Hematopoietic multipotent progenitor cell treated with erythropoietin and hydrocortisone succinate and interleukin-3 and kit ligand, for 4 days (in vitro differentiated cells): Measurements from ENCODE around the gene SORBS2.

Experiments used
- DNase-seq: peaks from one replicate; pipeline ENCODE4 v3.0.0-alpha.2; 2015

SORBS2 gene

DNA sequence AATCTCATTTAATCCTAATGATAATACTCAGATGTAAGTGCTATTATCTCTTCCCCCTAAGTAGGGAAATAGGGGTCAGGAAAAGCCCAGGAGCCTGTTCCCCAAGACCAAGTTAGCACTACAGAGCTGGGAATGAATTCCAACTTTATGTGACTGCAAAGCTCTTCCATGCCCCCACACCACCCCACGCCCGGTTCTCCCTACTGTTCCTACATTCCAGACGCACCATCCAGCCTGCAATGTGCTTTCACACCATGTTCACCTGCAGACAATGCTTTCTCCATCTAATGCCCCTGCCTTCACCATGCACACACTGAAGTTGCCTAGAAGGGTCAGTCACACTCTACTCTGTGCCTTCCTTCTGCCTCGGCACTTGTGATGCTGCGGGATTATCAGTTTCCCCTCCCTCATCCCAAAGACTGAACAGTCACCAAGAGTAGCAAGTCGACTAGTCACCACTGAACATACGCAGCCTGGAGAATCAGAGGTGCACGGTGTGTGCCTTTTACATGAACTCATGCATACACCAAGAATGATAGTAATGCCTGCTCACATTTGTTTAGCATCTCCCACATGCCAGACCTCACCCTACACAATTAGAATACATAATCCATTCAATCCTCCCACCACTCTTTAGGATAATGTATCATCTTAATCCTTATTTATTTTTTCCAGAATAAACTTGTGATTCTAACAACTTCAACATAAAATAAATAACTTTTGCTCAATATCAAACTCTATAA lies 14.2 kb downstream of the SORBS2 start:
- no peak for DNase-seq

DNA sequence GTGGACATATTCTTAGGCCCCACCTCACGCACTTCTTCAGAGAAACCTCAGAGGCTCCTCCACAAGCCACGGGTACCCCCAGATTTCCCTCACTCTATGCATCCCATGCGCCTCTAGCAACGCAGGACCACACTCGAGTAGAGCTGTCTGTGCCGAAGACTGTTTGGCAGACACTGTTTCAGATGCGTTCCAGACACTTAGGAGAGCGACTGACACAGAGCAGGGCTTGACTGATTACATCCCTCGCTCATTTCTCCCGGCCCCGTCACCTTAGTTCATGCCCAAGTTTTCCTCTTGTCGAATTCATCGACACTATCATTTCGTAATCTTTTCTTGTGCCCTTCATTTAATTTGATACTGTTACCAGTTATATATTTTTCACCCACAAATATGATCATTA lies 15.0 kb downstream of the SORBS2 start:
- no peak for DNase-seq

DNA sequence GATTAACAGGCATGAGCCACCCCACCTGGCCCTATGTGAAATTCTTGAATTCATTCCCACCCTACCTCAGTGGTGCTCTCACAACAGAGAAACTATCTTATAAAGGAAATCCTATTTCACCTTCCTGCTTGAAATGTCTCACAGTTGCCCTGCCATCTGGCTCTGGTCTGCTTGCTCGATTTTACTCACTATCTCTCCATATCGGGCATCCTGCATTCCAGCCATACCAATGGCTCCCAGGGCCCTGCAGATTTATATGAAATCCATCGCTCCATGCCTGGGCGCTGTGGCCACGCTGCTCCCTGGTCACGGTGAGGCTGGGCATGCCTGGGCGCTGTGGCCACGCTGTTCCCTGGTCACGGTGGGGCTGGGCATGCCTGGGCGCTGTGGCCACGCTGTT lies 15.8 kb downstream of the SORBS2 start:
- no peak for DNase-seq

DNA sequence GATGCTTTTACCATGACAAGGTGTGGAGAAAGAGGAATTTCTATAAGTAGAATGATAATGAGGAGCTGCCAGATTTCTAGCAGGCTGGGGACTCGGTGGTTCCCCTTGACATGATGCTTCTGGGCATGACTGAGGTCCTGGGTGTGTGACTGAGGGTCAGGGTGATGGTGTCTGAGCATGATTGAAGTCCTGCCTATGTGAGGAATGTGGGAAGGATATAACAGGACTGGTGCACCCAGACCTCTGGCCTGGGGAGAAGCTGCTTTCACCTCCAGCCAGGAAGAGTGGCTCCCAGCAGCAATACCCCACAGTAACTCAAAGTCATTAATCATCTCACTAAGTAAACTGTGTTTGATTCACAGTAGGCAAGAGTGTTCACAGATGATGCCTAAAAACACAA lies 17.4 kb downstream of the SORBS2 start:
- DNase-seq, result no peak

DNA sequence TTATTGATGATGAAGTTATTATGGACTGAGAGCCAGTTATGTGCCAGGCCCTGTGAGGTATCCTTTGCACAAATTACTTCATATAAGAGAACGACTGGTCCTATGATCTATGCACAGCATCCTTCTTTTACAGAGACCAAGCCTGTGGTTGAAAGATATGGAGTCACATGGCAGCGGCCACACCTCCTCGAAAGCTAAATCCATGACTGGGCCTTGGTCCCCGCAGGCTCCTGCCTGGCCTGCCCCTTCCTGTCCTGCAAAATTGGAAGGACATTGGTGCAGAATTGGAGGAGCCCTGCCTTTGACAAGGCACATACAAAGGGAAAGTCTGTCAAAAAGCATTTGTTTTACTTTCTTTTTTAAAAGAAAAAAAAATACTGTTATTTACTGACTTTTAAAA lies 18.3 kb downstream of the SORBS2 start:
- no peak for DNase-seq

DNA sequence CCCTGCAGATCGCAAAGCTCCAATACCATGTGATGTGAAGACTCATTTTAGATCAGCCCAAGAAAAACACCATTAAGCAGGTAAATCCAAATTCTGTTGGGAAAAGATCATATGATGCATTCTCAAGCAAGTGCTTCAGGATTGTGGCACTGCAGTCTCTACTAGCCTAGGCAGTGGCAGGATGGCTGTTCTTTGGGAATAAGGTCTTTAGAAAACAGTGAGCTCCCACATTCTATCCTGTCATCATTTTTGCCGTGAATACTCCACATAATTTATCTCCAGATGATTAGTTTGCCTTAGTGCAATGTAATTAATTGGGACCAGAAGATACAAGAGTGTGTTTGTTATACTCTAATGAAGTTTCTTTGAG lies 18.9 kb downstream of the SORBS2 start:
- no peak for DNase-seq

DNA sequence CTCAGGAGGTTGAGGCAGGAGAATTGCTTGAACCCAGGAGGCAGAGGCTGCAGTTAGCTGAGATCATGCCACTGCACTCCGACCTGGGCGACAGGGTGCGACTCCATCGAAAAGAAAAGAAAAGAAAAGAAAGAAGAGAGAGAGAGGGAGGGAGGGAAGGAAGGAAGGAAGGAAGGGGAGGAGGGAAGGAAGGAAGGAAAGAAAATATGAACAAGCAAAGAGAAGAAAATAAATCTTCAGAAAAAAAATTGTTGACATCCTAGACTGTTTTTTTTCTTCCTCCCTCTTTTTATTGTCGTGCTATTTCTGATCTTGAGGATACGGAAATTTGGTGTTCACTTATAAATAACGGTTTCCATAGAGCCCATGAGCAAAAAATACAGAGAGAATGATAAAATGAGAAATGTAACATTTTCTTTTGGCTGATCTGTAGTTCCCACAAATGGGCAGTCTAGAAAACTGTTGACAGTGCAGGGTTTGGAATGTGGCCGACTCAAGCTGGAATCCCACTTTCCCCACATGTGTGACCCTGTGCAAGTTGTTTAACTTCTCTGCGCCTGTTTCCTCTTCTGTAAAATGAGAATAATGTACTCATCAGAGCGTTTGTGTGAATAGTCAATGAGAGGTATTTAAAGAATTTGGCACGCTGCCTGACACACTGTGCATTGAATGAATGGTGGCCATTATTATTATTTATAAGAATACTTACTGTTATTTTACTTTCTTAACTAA lies 19.4 kb downstream of the SORBS2 start:
- DNase-seq, result no peak

DNA sequence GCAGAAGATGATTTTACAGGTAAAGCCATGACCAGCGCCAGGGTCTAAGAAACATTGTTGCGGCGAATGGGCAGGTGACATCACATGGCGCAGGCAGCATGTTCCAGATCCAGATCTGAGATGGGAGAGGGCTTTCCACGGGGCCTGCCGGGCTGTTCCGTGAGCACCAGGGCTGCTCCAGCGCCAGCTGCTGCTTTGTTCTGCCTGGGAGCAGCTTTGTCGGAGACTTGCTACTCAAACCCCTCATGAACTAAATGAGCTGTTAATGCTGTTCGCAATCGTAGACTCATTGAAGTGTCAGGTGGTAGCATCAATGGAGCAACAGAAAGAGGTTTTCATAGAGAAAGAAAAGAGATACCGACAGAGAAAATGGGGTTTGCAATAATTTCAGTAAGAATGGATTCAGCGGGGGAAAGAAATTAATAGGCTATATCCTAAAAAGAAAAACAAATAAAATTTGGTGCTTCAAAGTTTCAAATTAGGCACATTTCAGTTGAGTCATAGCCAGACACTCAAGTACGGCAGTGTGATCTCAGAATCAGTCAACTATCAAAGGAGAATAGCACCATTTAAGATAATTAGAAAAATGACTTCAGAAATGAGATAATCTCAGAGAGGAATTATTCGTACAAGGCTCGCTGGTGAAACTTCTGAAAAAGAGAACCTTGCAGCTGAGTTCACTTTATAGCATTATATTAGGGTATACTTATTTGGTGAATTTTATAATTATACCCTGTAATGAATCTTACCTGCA lies 23.9 kb downstream of the SORBS2 start:
- no peak for DNase-seq

DNA sequence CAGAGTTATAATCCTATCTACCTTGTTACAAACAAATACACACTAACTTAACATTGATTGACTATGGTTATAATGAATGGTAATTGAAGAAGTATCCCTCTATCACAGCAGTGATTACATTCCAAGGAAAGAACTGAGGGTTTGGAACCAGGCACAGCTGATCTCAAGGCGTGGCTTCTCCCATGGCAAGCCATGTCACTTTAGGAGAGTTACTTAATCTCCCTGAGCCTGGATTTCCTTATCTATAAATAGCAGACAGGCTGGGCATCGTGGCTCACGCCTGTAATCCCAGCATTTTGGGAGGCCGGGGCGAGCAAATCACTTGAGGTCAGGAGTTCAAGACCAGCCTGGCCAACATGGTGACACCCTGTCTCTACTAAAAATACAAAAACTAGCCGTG lies 25.6 kb downstream of the SORBS2 start:
- DNase-seq, result no peak

DNA sequence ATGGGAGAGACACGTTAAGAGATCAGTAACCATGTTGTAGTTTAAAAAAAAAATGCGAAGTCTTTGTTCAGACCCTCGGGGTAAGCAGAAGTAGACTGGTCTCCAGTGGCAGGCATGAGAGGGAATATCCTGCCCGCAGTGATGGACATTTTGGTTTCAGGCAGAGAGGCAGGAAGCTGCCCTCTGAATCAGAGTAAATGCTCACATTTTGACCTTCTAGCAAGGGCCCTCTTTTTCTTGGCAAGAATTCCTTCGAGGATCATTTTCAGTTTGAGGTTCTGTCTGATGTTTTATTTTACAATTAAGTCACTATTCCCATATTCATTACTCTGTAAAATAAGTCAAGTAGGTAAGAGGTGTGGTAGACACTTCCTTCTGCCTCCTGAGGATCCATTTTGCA lies 28.4 kb downstream of the SORBS2 start:
- no peak for DNase-seq

DNA sequence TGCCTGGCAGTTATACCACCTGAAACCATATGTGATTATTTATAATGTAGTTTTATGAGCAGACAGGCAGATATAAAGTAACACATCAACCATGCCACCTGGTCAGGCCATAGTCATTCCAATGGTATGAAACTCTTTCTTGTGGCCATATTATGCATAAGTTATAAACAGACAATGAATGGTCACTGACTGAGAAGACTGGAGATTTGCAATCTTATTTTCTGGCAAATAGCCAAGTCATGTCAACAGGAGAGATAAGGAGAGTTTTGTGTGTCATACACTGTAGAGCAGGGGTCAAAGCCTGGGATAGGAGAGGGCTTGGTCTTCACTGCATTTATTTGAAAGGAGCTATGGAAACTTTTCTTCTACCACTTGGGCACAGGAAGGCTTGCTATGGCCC lies 29.5 kb downstream of the SORBS2 start:
- peak; percentile 4 for DNase-seq

DNA sequence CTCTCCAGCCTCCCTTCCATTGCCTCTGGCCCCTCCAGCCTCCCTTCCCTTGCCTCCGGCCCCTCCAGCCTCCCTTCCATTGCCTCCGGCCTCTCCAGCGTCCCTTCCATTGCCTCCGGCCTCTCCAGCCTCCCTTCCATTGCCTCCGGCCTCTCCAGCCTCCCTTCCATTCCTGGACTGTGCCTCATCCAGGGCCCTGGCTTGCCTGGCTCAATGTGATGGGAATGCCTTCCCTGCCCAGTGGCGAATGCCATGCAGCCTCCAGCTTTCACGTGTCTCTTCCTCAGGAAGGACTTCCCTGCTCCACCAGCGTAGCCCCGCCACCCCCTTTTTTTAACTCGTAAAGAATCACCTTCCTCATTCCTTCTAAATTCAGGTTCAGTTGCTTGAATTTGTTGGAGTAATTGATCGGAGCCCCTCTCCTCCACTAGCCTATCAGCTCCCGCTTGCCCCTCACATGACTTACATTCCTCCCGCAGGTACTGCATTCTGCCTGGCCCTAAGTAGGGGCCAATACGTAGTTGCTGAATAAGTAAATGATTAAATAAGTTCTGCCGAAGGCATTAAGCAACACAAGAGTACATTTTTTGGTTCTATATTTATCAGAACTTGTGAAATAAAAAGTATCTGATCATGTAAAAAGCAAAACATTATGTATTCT lies 30.3 kb downstream of the SORBS2 start:
- no peak for DNase-seq

DNA sequence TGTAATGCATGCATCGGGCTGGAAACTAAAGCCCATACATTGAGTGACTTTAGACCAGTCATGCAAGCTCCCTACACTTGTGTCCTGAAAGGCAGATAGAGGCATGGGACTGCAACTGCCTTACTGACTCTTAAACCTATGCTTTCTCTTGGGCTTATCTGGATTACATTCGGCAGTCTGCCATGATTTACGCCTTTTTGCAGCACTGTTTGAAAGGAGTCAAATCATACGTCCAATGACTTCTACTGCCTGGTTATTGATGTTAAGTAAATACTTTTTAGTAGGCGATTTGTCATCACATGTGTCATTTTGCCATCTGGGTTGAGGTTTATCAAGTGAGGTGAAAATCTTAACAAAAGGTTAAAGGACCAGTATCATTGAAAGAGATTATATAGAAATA lies 31.5 kb downstream of the SORBS2 start:
- no peak for DNase-seq

DNA sequence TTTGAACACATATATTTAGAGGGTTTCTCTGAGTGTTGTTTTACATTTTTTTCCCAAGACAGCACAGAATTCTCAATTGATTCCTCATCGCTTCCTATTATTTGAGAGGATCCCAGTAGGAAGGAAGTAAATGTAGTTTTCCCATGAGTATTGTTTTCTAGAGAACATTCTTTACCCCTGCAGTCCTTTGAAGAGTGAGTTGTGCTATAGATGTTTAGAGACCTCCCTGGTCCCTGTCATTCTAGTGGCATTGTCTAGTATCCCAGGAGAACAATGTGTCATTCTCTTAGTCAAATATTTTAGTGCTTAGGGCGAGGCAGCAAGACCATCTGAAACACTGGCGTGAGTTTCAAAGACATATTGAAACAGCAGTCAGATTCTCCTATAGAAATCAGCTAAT lies 32.5 kb downstream of the SORBS2 start:
- no peak for DNase-seq

DNA sequence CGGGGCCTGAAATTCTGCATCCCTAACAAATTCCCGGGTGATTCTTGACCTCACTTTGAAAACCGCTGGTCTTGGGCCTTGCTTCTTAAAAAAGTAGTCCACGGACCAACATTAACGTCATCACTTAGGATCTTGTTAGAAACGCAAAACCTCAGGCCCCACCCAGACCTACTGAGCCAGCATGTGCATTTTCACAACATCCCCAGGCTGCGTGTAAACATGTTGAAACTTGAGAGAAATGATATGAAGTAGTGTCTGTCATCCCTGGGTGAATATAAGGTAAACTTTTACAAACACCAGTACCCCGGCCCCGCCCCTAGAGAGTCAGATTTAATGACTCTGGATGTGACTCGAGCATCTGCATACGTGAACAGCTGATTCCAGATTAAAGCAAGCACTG lies 33.7 kb downstream of the SORBS2 start:
- no peak for DNase-seq

DNA sequence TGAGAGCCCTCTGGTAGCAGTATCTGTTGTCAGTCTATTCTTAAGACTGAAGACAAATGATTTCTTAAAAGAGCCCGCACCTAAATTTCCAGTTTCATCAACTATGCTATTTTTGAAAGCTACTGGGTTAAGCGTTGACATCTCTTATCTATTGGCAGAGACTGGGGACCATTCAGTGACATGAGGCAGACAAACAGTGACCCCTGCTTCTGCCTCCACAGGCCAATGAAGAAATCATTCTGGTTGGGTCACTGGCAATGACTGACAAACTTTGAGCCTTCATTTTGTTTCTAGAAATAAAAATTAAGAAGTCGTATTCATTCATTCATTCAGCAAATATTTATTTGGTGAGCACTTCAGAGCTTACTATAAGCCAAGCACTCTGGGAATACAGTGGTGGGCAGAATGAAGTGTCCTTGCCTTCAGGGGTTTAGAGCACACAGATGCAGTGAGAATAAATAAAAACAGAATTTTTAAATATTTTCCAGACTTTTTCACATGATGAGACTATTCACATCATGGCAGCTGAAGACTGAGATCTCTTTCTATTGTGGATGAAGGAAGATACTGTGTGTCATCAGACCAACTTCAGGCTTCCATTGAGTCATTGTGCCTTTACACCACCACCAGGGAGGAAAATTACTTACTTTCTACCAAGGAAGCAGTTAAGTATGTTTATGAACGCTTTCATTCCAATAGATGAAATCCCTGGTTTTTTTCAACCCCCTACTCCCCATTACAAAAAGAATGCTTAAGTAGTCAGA lies 36.0 kb downstream of the SORBS2 start:
- DNase-seq, result no peak

DNA sequence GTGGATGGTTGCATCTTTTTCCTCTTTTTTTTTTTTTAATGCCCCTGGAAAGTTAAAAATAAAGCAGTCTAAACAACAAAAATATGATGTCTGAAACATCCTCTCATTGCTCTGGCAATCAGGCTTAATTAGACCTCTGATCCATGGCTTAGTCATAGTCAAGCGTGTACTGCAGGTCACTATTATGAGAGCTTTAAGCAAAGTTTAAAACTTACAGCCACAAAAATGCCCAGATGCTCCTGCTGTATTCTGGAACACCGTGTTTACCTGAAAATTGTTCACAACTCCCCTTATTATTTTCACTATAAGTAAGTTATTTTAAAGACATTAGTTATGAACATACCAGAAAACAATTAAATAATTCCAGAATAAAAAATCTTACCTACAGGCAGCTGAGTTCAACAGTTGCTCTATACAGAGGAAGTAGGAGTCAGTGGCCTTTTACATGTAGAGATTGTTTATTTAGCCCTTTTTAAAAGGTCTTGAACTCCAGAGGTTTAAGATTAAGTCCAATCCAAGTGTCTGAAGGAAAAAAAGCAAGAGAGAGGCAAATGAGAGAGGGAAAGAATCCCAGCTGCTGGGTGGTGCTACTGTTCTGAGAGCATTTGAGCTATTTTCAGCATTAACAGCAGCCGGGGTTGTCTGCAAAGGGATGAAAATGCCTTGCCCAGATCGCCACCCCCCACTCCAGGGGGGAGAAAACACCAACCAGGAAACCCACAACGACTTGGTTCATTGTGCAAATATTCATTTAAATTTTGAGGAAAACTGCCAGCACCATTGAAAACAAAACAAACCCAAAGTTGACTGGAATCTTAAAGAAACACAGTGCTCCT lies 36.9 kb downstream of the SORBS2 start:
- DNase-seq, result no peak

DNA sequence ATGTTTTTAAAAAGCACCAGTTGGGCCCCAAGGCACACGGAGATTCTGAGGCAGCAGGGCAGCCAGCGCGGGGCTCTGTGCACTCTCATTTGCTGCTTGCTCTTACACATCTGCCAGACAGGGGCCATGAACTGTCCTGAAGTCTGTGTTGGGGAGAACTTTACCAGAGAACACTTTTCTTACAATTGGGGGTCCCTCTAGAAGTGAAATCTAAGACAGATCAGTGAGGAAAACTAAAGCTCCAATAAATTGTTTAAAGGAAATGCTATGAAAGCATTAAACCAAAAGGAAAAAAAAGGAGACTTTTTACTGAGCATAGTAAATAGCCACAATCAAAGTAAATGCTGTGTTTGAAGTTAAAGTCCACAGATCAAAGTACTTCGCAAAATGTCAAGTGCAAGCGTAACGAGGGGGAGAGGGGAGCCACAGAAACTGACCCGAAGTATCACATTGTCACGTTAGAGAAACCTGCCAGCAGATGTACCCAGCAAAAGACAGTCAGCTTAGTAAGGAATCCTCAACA lies 37.8 kb downstream of the SORBS2 start:
- DNase-seq, result no peak

DNA sequence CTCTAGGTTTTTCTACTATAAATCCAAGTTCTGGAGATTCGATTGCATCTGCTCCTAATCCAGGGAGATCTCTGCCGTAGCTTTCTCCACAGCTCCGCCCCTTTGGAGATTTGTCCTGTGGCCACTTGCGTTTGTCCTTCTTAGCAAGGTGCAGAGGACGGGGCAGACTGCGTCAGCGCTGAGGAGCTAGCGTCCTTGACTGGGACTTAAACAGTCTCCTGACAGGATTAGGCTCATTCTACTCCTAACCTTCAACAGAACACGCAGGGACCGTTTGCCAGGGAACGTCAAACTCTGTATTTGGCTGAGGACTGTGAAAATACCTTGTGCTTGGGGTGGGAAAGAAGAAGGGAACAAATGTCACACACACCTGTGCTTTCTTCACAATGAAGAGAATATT lies 38.6 kb downstream of the SORBS2 start:
- DNase-seq, result no peak

DNA sequence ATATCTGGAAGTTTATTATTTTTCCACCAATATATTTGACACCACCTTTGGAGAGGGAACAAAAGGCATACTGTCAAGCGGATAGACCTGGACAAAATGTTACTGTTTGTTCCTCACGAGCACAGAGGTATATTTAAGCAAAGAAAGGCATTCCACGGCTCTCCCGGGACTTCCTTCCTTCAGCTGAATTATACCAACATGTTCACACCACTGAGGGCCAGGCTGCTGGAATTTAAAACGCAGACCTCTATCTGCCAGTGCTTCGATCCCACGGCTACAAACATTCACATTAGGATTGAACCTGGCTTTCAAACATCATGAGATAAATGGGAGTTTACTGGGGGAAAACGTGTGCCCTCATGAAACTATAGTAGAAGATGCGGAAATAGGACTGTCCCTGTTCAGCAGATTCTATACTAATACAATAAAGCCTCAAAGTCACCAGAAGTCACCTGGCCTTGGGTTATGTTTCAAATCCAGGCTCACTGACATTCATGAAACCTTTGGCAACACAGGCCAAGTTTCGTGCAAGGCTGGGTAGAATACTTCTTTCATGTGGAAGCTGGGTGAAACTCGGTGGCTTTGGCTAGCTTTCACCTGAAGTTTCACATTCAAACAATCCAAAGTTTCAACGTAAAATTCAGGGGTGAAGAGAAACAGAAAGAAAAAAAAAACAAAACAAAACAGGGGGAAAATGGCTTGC lies 39.5 kb downstream of the SORBS2 start:
- no peak for DNase-seq
